GM03348 (cell line): Measurements from ENCODE around the gene VEZT.
A peak's percentile ranks its signal among the peaks of the same experiment; 100 is the strongest.
"Not testable (repeated sequence)": the region's sequence is repeated elsewhere in the genome, so short reads cannot be mapped to it uniquely, and the experiment has no call there.

ENCODE experiments used
- DNase-seq: peaks from one replicate; pipeline ENCODE4 v3.0.0; 2012; ENCODE audit warnings: low spot score

VEZT gene

DNA sequence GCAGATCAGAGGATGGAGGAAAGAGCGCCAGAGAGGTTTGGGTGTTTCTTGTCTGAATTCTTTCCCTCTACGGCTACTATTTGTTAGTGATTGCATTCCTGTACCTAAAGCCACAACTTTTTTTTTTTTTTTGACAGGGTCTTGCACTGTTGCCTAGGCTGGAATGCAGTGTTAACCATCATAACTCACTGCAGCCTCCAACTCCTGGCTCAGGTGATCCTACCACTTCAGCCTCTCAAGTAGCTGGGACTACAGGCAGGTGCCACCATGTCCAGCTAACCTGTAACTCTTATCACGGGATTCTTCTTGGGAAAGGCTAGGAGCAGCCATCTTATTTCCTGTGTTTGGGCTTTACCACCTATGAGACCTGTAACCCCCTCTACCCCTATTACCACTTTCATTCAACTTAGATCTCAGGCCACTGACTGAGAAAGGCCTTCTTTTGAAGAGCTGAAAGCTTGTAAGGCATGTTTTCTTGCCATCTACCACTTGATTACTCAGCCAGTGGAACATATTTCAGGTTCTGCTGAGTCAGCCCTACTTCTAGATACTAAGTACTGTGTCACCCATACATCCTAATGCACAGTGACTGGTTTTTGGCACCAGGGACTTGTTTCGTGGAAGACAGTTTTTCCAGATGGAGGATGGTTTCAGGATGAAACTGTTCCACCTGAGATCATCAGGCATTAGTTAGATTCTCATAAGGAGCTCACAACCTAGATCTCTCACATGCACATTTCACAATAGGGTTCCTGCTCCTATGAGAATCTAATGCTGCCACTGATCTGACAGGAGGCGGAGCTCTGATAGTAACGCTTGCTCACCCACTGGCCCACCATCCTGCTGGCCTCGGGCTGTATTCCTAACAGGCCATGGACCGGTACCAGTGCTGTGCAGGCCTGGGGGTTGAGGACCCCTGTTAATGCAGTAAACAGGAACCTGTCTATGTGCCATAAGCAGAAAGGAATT is 6.9 kb downstream of the VEZT start:
- DNase-seq: peak; percentile 33

- DNase-seq: no peak
Observed at GRCh38 chr12:95225645-95226212, 8.1 kb downstream of the VEZT start.

DNA sequence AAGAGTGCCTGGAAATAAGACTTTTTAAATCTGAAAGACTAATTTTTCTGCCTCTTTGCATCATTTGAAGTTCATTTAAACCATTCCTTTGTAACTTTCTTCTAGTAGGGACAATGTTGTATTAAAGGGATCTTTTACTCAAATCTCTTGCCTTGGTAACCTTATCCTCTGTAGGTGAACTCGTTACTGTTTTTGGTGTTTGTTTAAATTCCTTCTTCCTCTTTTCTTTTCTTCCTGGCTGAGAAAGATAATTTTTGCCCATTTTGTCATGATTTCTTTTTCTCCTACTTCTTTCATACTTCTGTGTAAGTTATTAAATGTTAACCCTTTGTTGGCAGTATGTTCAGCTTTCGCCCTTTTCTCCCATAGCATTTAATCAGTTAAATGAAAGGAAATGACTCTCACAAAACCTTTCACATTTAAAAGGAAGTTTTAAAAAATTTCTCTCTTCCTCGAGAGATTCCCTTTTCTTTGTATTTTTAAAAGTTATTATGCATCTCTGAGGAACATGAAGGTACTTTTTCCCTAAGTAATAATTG is 10.3 kb downstream of the VEZT start:
- DNase-seq: no peak

- no peak for DNase-seq
Observed at GRCh38 chr12:95228617-95229016, 11.0 kb downstream of the VEZT start.

DNA sequence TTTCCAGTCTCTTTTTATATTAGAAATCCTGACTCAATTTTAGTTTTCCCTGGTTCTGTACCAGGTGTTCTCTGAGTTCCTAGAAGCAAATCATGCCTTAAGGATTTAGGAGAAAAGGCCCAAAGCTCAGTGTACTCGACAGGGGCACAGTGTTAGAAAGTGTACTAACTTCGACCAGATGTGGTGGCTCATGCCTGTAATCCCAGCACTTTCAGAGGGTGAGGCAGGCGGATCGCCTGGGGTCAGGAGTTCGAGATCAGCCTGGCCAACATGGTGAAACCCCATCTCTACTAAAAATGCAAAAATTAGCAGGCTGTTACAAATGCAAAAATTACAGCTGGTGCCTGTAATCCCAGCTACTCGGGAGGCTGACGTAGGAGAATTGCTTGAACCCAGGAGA is 12.0 kb downstream of the VEZT start:
- DNase-seq: no peak

- no peak for DNase-seq
Observed at GRCh38 chr12:95230313-95230712, 12.7 kb downstream of the VEZT start.

- no peak for DNase-seq
Observed at GRCh38 chr12:95231190-95231589, 13.6 kb downstream of the VEZT start.

DNA sequence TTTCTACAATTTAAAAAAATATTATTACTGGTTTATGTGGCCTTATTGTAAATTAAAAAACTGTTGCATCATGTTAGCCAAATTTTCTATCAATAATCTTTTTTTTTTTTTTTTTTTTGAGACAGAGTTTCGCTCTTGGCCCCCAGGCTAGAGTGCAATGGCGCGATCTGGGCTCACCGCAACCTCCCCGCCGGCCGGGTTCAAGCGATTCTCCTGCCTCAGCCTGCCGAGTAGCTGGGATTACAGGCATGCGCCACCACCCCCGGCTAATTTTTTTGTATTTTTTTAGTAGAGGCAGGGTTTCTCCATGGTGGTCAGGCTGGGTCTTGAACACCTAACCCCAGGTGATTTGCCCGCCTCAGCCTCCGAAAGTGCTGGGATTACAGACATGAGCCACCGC is 16.6 kb downstream of the VEZT start:
- not testable (repeated sequence) for DNase-seq

GRCh38 chr12:95235621-95236020 is 18.0 kb downstream of the VEZT start:
- DNase-seq: not testable (repeated sequence)

GRCh38 chr12:95237315-95237714 is 19.7 kb downstream of the VEZT start:
- DNase-seq: no peak

DNA sequence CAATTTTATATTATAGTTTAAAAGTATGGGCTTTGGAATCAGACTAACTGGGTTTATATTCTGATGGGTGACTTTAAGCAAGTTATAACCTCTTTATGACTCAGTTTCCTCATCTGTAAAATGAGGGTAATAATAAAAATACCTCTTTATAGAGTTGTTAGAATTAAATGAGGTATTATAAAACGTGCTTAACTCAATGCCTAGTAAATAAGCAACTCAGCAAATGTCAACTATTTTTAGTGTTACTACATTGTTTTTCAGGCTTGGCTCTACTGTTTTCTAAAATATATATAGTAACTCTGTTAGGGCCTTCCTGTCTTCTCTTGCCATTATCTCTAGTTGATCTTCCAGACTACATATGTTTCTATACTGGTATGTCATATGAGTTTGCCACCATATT is 20.5 kb downstream of the VEZT start:
- DNase-seq: no peak

GRCh38 chr12:95239216-95239615 is 21.6 kb downstream of the VEZT start:
- DNase-seq: no peak

GRCh38 chr12:95239835-95240234 is 22.2 kb downstream of the VEZT start:
- not testable (repeated sequence) for DNase-seq

DNA sequence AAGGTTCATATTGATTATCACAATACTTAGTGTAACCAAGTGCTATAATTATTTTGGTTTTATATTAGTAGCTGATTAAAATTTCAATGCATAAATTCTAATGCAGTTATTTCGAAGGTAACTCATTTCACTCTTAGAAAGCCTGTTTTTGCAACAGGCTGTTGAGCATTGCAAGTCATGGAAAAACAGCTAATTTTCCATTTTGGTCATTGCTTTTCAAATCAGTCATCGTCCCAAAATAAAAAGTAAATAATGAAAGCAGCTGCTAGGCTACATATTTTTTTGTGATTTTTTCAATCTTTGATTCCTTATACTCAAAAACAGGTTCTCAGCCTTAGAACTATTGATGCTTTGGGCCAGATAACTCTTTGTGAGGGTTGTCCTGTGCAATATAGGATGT is 22.9 kb downstream of the VEZT start:
- DNase-seq: no peak

GRCh38 chr12:95241138-95241537 is 23.5 kb downstream of the VEZT start:
- DNase-seq: not testable (repeated sequence)

DNA sequence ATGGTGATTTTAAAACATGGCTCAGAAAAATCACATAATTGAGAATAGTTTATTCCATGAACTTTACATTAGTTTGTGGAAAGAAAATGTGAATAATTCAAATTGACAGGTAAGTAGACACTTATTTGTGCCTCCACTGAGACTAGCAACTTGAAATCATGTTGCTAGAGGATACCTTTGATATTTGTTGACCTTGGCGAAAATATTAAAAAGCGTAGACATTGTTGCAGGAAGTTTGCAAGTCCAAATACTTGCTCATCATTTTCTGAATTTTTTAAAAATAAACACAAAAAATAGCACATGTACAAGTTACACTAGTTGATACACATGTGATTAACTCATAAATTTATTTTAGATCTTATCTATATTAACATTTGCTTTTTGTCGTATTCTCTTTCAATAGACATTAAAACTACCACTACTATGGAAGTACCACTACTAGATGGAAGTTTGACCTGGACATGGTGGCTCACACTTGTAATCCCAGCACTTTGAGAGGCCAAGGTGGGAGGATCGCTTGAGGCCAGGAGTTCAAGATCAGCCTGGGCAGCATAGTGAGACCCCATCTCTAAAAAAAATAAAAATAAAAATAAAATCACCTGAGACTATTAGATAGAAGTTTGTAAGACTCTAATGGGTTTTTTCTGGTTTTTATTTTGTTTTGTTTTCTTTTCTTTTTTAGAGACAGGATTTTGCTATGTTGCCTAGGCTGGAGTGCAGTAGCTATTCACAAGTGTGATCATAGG is 24.3 kb downstream of the VEZT start:
- no peak for DNase-seq

- no peak for DNase-seq
Observed at GRCh38 chr12:95243497-95244183, 26.0 kb downstream of the VEZT start.

DNA sequence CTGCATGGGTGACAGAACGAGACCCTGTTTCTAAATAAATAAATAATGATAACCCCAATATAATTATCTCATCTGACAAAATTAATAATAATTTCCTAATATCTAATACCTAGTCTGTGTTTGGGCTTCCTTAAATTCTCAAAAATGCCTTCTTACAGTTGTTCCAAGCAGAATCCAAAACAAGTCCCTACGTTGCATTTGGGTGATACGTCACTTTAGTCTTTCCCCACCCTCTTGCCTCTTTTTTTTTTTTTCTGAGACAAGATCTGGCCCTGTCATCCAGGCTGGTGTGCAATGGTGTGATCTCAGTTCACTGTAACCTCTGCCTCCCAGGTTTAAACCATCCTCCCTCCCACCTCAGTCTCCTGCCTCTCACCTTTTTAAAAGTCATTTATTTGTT is 26.7 kb downstream of the VEZT start:
- no peak for DNase-seq

GRCh38 chr12:95248095-95248494 is 30.5 kb downstream of the VEZT start:
- no peak for DNase-seq

GRCh38 chr12:95248604-95249360 is 31.2 kb downstream of the VEZT start:
- DNase-seq: peak; percentile 9

DNA sequence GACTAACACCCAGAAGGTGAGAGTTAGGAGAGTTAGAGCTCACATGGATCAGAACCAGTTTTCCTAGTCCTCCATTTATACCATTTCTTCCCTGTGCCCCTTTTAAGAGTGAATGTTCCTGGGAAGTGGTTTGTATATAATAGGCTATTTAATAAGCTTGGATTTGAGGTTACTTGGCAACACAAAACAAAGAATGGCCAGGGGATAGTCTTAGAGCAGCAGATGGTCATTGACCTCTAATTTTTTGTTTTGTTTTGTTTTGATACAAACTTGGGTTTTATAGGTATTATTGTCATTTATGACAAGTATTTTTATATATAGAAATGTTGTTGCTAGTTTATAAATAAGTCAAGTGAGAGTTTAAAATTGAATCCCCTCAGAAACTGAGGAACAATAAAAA is 35.8 kb downstream of the VEZT start:
- DNase-seq: no peak
